ENCODE results near the gene C1QL2. TPM values are rescaled to one million over a fixed set of nuclear protein-coding genes. Genes with fewer than 3 reads are reported as not detected.

C1QL2 gene
- not detected for total RNA-seq

- H3K36me3 ChIP-seq: no peaks in the 10 kb centered on the region
- H3K27me3 ChIP-seq: peaks cover 97% of the 10 kb centered on the region
- ATAC-seq: no peak
- H3K27ac ChIP-seq: no peak within 1 kb of the TSS
- peaks cover 0 to 30% (median 0%) of the 10 kb centered on the region in 3 donors for H3K4me1 ChIP-seq
- TF ChIP-seq POLR2A (IDR thresholded peaks at IDR 0.05) (no peak), POLR2AphosphoS5 (IDR thresholded peaks at IDR 0.05) (no peak), EP300 (IDR thresholded peaks at IDR 0.05) (no peak), CTCF (IDR thresholded peaks at IDR 0.05) (no peak)
- 60% methylated on average over 3 of the region's 71 CpGs; no CpG with 5 or more reads in 1 of the 2 donors for WGBS, 2 donors (ENCODE audit: low coverage in 1 of 2)
- H3K9me3 ChIP-seq: no peaks in the 10 kb centered on the region
- H3K4me3 ChIP-seq: no peak within 1 kb of the TSS
These were observed at the start of gene C1QL2 for GRCh38 chr2:119158563-119159347. TSS of gene C1QL2 (minus strand) at chr2:119158751. CDS start at chr2:119158269, 482 bp downstream.

- TF ChIP-seq CTCF (IDR thresholded peaks at IDR 0.05) (no peak), POLR2AphosphoS5 (IDR thresholded peaks at IDR 0.05) (no peak), EP300 (IDR thresholded peaks at IDR 0.05) (no peak), POLR2A (IDR thresholded peaks at IDR 0.05) (no peak)
- Histone ChIP-seq H3K4me3 (no peak overlapping the region), H3K9me3 (no peaks in the 10 kb centered on the region), H3K27me3 (peaks cover 3% of the 10 kb centered on the region), H3K4me1 (no peaks in the 10 kb centered on the region), H3K27ac (no peak overlapping the region), H3K36me3 (no peaks in the 10 kb centered on the region)
- 70% methylated on average over 2 of the region's 2 CpGs; no CpG with 5 or more reads in 1 of the 2 donors for WGBS, 2 donors (ENCODE audit: low coverage in 1 of 2)
- ATAC-seq: no peak
These were observed 48.9 kb upstream of the C1QL2 start for GRCh38 chr2:119207447-119207846.

- 60 to 100% methylated on average over 1 of the region's 2 CpGs for WGBS, 2 donors (ENCODE audit: low coverage in 1 of 2)
- no peaks in the 10 kb centered on the region for H3K9me3 ChIP-seq
These were observed 47.6 kb upstream of the C1QL2 start for GRCh38 chr2:119206201-119206600.

GRCh38 chr2:119205001-119205706 lies 46.6 kb upstream of the C1QL2 start:
- Histone ChIP-seq H3K9me3 (no peaks in the 10 kb centered on the region), H3K4me1 (no peaks in the 10 kb centered on the region), H3K36me3 (no peaks in the 10 kb centered on the region), H3K27ac (no peak overlapping the region), H3K4me3 (no peak overlapping the region), H3K27me3 (peaks cover 13% of the 10 kb centered on the region)
- TF ChIP-seq POLR2A (IDR thresholded peaks at IDR 0.05) (no peak), EP300 (IDR thresholded peaks at IDR 0.05) (no peak), POLR2AphosphoS5 (IDR thresholded peaks at IDR 0.05) (no peak), CTCF (IDR thresholded peaks at IDR 0.05) (no peak)
- no peak for ATAC-seq
- 100% methylated on average over 2 of the region's 13 CpGs; no CpG with 5 or more reads in 1 of the 2 donors for WGBS, 2 donors (ENCODE audit: low coverage in 1 of 2)

More at GRCh38 chr2:119206201-119206600, 47.6 kb upstream of the C1QL2 start:
- Histone ChIP-seq H3K36me3 (no peaks in the 10 kb centered on the region), H3K4me1 (no peaks in the 10 kb centered on the region), H3K4me3 (no peak overlapping the region), H3K27me3 (peaks cover 6% of the 10 kb centered on the region), H3K27ac (no peak overlapping the region)
- TF ChIP-seq EP300 (IDR thresholded peaks at IDR 0.05) (no peak), CTCF (IDR thresholded peaks at IDR 0.05) (no peak), POLR2A (IDR thresholded peaks at IDR 0.05) (no peak), POLR2AphosphoS5 (IDR thresholded peaks at IDR 0.05) (no peak)
- ATAC-seq: no peak

Measured in gastroesophageal sphincter (tissue), 4 donors.